ENCODE measurements around the gene DCDC2.
"Not testable (repeated sequence)": the region's sequence is repeated elsewhere in the genome, so short reads cannot be mapped to it uniquely, and the experiment has no call there.

The DCDC2 gene

GRCh38 chr6:24228681-24229255 lies 129.1 kb downstream of the DCDC2 start:
- no peak for DNase-seq (ENCODE audit: low read depth in 4 of 4, low spot score in 1 of 4)

- no peak for DNase-seq (ENCODE audit: low read depth in 4 of 4, low spot score in 1 of 4)
Measured at GRCh38 chr6:24228123-24228522, 129.7 kb downstream of the DCDC2 start.

- DNase-seq (ENCODE audit: low read depth in 4 of 4, low spot score in 1 of 4) = no peak
Measured at GRCh38 chr6:24227556-24227955, 130.3 kb downstream of the DCDC2 start.

- no peak for DNase-seq (ENCODE audit: low read depth in 4 of 4, low spot score in 1 of 4)
Measured at GRCh38 chr6:24226541-24226940, 131.3 kb downstream of the DCDC2 start.

DNA sequence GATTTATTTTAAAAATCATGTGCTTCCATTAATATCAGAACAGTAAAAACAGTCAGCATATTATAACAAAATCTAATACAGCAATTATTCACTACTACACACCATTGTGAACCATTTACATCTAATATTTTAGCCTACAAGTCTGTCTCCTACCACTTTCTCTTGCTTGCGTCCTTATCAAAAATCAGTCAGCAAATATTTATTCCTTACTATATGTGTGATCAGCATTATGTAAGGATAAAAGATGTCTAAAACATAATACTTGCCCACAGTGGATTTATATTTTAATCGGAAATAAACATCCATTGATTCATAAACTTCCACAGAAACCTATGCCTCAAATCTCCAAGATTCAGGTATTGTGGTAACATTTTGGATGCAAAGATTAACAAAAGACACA lies 132.0 kb downstream of the DCDC2 start:
- no peak for DNase-seq (ENCODE audit: low read depth in 4 of 4, low spot score in 1 of 4)

DNA sequence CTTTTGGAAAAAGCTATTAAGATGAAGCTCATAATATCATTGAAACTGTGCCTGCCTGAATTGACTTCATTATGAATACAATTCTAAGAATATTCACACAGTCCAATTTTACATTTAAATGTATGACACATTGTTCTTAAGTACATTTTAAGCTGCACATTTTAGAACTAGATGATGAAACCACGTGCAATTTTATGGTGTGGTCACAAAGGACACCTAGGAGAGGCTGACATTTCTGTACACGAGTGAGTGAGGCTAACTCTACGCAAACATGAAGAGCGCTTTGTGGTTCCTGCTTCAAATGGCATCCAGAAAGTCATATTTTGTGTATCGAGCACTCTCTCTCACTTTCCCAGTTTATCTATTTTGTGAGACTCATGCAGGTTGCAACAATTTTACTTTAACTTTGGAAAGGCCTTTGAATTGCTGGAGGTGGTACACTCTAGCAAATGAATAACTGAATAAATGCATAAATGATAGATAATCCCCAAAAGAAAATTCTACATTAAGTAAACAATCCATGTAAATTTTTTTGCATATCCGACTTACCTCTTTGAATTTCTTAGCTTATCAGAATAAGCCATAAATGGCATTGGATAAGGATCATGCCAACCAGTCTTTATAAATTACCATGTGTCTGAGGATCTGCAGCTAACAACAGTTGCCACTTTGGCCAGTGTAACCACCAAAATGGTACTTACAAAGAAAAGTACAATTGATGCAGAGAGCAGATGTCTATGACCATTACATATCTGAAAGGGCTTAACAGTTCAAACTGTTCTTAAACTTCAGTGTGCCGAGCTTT lies 134.5 kb downstream of the DCDC2 start:
- DNase-seq (ENCODE audit: low read depth in 4 of 4, low spot score in 1 of 4) = no peak

GRCh38 chr6:24219670-24220069 lies 138.2 kb downstream of the DCDC2 start:
- DNase-seq (ENCODE audit: low read depth in 4 of 4, low spot score in 1 of 4) = no peak

- no peak for DNase-seq (ENCODE audit: low read depth in 4 of 4, low spot score in 1 of 4)
Measured at GRCh38 chr6:24214984-24215383, 142.9 kb downstream of the DCDC2 start.

- no peak for DNase-seq (ENCODE audit: low read depth in 4 of 4, low spot score in 1 of 4)
Measured at GRCh38 chr6:24207413-24207812, 150.4 kb downstream of the DCDC2 start.

- no peak for DNase-seq (ENCODE audit: low read depth in 4 of 4, low spot score in 1 of 4)
Measured at GRCh38 chr6:24205020-24205492, 152.8 kb downstream of the DCDC2 start.

DNA sequence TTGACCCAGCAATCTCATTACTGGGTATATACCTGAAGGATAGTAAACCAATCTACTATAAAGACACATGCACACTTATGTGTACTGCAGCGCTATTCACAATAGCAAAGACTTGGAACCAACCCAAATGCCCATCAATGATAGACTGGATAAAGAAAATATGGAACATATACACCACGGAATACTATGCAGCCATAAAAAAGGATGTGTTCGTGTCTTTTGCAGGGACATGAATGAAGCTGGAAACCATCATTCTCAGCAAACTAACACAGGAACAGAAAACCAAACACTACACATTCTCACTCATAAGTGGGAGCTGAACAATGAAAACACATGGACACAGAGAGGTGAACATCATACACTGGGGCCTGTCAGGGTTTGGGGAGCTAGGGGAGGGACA lies 153.7 kb downstream of the DCDC2 start:
- not testable (repeated sequence) for DNase-seq (ENCODE audit: low read depth in 4 of 4, low spot score in 1 of 4)

- DNase-seq (ENCODE audit: low read depth in 4 of 4, low spot score in 1 of 4) = no peak
Measured at GRCh38 chr6:24197892-24198291, 160.0 kb downstream of the DCDC2 start.

DNA sequence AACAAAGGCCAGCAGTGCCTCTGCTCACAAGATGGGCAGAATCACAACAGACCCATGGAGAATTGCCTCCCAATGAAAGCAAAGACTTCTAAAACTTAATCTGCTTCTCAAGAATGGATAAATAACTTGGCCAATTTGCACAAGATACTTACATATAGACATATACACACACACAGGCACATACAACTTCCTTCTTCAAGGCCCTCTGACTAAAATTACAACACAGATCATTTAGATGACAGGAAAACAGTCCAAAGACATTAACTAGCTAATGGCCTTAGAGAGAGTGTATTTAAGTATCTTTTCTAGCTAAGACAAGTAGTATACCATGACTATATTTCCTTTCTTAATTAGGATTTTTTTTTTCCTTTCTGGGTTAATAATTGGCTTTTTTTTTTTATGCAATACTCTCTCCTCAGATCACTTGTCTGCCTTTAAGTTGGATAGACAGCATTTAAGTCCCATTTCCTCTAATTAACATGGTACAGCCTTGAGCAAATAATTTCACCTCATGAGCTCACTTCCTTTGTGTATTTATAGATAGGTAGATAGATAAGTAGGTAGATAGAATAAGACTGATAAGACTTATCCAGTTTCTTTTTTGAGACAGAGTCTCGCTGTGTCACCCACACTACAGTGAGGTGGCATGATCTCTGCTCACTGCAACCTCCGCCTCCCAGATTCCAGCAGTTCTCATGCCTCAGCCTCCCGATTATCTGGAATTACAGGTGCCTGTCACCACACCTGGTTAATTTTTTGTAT lies 161.8 kb downstream of the DCDC2 start:
- DNase-seq (ENCODE audit: low read depth in 4 of 4, low spot score in 1 of 4) = no peak

GRCh38 chr6:24194978-24195700 lies 162.7 kb downstream of the DCDC2 start:
- DNase-seq (ENCODE audit: low read depth in 4 of 4, low spot score in 1 of 4) = no peak

DNA sequence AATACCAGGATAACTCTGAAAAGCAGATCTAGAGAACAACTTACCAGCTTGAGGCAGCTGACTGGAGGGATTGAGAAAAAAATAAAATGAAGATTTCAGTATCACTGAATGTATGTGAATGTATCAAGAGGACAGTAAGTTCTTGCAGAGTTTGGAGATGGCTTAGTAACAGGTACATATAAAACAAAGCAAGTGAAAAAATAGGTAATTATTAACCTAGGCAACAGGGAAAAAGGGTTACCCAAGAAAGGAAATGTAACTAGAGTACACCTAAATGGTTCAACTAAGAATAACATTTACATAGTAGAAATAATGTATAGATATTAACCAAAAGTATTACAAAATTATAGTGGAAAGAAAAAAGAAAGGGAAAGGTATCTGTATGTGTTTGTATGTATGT lies 164.5 kb downstream of the DCDC2 start:
- DNase-seq (ENCODE audit: low read depth in 4 of 4, low spot score in 1 of 4) = no peak

DNA sequence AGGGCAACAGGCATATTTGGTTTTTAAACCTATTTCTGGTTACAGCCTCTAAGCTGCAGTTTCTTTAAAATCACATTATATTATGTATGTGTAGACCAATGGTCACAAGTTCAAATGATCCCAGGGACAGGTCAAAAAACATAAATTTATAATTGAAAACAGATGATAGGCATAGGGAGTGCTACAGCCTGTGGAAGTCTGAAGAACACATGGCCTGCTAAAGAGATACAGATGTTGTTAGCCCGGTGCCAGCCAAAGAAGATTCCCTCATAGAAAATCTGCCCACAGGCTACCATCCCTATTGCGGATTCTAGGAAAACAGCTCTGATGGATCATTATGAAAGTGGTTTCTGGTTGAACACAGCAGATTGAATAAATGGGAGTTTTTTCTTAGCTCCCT lies 166.5 kb downstream of the DCDC2 start:
- no peak for DNase-seq (ENCODE audit: low read depth in 4 of 4, low spot score in 1 of 4)

DNA sequence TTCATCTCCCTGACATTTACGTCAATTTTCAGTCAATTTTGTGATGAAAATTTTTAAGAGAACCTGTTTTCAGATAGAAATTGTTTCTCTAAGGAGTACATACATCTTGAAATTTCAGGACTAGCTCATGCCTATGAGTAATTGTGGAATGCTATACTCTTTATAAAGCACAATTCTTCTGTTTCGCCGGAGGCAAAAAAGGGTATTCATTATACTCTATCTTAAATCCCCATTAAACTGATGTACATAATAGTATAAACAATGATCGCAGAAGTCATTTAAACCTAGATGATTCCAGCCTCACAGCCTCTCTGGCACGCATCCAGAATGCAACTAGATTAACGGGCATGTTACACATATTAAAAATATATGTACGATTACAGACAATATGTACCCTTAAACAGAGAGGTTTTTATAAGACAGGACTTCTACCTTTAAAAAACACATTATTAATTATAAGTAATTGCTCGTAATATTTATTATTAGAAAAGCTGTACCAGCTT lies 169.2 kb downstream of the DCDC2 start:
- DNase-seq (ENCODE audit: low read depth in 4 of 4, low spot score in 1 of 4) = no peak

GRCh38 chr6:24187965-24188577 lies 169.8 kb downstream of the DCDC2 start:
- DNase-seq (ENCODE audit: low read depth in 4 of 4, low spot score in 1 of 4) = no peak

DNA sequence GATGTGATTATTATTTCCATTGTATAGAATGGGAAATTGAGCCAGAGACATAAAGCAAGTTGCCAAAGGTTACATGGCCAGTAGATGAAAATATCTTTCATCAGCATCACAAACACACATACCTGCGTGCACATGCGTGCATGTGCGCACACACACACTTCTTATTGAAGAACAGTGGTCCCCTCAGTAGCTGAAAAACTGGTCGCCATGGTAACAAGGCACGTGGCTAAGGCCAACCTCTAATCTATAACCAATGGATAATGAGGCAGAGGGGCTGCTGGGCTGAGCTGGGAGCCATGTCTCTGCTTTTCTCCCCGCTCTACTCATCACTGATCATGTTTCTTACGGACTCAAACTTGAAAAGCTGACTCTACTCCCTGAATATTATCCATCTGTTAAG lies 171.5 kb downstream of the DCDC2 start:
- DNase-seq (ENCODE audit: low read depth in 4 of 4, low spot score in 1 of 4) = no peak

DNA sequence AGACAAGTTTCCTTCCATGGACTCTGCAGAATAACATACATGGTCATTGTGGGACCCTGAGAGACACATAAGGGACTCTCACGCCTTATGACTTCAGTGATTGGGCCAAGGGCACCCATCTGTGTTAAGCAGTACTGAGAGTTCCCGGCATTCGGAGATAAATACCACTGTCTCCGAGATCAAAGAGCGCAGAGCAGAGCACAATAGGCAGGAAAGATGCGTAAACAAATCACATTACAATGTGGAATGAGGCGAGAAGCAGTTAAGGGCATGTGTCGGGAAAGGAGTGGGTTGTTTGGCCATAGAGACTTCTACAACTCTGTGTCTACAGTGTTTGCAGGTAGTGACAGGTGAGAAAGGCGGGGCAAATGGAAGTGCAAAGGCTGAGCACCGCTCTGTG lies 174.3 kb downstream of the DCDC2 start:
- no peak for DNase-seq (ENCODE audit: low read depth in 4 of 4, low spot score in 1 of 4)

DNA sequence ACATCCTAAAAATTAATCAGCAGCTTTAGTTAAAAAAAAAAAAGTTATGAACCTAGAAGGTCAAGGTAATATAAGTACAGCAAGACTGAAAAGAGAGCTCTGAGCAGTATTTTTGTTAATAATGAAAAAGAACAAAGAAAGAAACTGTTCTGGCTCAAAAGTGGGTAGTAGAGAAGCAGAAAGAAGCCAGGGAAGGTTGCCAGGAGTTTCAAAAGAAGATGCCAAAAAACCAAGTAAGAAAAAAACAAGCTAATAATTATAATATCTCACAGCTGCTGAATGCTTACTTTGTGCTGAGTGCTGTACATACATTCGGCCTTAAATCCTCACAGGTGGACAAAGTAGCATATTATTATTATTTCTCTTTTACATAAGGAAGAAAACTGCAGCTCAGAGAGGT lies 200.0 kb downstream of the DCDC2 start:
- DNase-seq (ENCODE audit: low read depth in 4 of 4, low spot score in 1 of 4) = no peak

Data from stimulated activated CD4-positive, alpha-beta T cell treated with anti-CD3 and anti-CD28 coated beads, Interleukin-1b, Interleukin-23, amount 100 ng/mL, for 24 hours (primary cell).